ENCODE results near the gene SUPV3L1. TPM values are rescaled to one million over a fixed set of nuclear protein-coding genes. Genes with fewer than 3 reads are reported as not detected.

SUPV3L1 gene
- total and polyA plus RNA-seq, 9 of the 15 experiments (the other 6 are each of a cell fraction or from before 2014, with no cell fraction given), result 45.2 to 156 (median 92.6) TPM

GRCh38 chr10:69179743-69180524 lies at the start of gene SUPV3L1 (continued):
- no peak for TF ChIP-seq ZNF398 (CRISPR knock-in tag; IDR thresholded peaks at IDR 0.05)
- 0 out of 2 replicates have a peak, but pooled peaks have one; percentile 9 for TF ChIP-seq ZNF609 (CRISPR knock-in tag; IDR thresholded peaks at IDR 0.05; ENCODE audit: borderline replicate concordance)
- TF ChIP-seq ZNF318 (IDR thresholded peaks at IDR 0.05; ENCODE audit: borderline replicate concordance in 1 of 2, low read depth in 1 of 2), result peak in 1 of 2 experiments; percentile 64; a peak in 1 of 4 replicates
- TF ChIP-seq THAP7 (CRISPR knock-in tag; IDR thresholded peaks at IDR 0.05), result no peak; the same call in 1 of the 2 replicates
- TF ChIP-seq CREB1 (IDR thresholded peaks at IDR 0.05), result peak; percentile 99
- peak; percentile 99 for TF ChIP-seq CREB1 (CRISPR knock-in tag; IDR thresholded peaks at IDR 0.05)
- TF ChIP-seq MLLT1 (IDR thresholded peaks at IDR 0.05), result peak; percentile 13 to 83; a peak in 3 of 4 replicates
- no peak for TF ChIP-seq SMARCB1 (IDR thresholded peaks at IDR 0.05; ENCODE audit: insufficient read length, low read depth)

All from K562 (cell line).